ENCODE data around the gene KRCC1.

DNA sequence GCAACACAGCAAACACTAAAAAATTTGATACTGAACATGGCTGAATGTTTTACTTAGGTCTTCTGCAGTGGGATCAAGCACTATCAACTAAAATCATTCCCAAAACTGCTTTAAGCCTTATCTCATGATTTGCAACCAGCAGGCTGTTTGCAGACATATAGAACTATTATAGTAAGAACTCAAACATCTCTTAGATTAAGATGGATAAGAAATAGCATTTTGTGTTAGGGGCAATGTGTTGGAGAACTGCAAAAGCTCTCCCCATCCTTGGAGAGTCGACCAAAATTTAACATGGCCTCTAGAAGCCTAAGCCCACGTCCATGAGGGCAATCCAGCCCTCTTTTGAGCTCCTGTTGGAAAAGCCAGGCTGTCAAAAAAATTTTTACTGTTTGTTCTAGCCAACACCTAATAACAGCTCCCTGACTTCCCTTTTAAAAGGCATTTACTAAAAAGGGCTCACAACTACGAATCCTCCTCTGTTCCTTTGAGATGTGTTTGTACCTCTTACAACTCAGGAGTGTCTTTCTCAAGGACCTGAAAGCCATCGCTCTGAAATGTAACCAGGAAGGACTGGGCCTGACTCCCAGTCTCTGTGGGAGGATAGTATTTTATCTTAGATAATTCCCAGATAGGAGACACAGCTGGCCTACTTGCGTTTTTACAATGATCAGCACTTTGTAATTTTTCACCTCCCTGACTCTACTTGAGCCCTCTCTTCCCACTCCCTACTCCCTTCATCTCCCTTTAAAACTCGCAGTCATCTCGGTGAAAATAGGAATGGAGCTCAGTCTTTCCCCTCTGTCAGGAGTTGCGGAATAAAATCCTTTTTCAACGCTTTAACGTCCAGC lies 1.4 kb downstream of the KRCC1 start:
- TF ChIP-seq POLR2A (IDR thresholded peaks at IDR 0.05) (no peak), CTCF (IDR thresholded peaks at IDR 0.05) (no peak)

Measured in tibial nerve (tissue), 3 donors.